HCT116 (cell line): ENCODE results near the gene ABHD4. TPM values are rescaled to one million over a fixed set of nuclear protein-coding genes. Genes with fewer than 3 reads are reported as not detected.

ENCODE experiments used
- ATAC-seq: fragments of 200-7000 bp; cut with Tn5 transposase; 2 replicates; pipeline ENCODE4 v1.9.1; 2020; ENCODE audit warnings: mild to moderate bottlenecking, moderate library complexity
- BruUV-seq: library from RNA; stranded (reverse); fragments of 400-500 nt; replicated peaks from 2 replicates; lab custom pipeline; 2021; lab: Mats Ljungman, UMichigan
- CTCF ChIA-PET: fragments of 300-600 bp; sonication (Branson Sonifier 250); formaldehyde crosslinking; loops from one replicate; lab custom pipeline; 2021; ENCODE audit warnings: antibody characterized with exemption; lab: Charles Lee
- POLR2A ChIA-PET: fragments of 300-600, 350-600 bp; sonication (Branson Sonifier 250); formaldehyde crosslinking; loops from one replicate; lab custom pipeline; 2021; ENCODE audit warnings: antibody characterized with exemption; lab: Charles Lee
- RAD21 ChIA-PET, 2 experiments: fragments of 300-600 bp; sonication (Branson Sonifier 250); formaldehyde crosslinking; loops; one replicate each; lab custom pipeline; 2023; ENCODE audit warnings: low total read pairs in 2 of 2; ENCODE audit not compliant: uncharacterized antibody in 2 of 2, unreplicated experiment in 2 of 2, low non-redundant PET in 1 of 2; lab: Charles Lee
- DNase-seq: peaks from one replicate; pipeline ENCODE4 v3.0.0-alpha.2; 2010; ENCODE audit warnings: low read depth, low spot score
- H2AFZ ChIP-seq: fragments of 200-600 bp; shearing (Covaris generic), sonication (generic); 2 replicates; pipeline ENCODE4 v1.6.1; 2017; ENCODE audit warnings: low read depth, mixed run types, mixed read lengths, antibody characterized with exemption, low read length; ENCODE audit not compliant: poor library complexity, severe bottlenecking
- H3K27ac ChIP-seq: 2 replicates; pipeline ENCODE4 v1.5.1; 2012; ENCODE audit warnings: low read depth, low read length
- H3K27me3 ChIP-seq: fragments of 200-600 bp; sonication (generic); 2 replicates; pipeline ENCODE4 v1.6.1; 2016; ENCODE audit warnings: mixed run types, low read length, mixed read lengths; ENCODE audit not compliant: insufficient read depth
- H3K36me3 ChIP-seq, 2 experiments: fragments of 200-500 bp in 1 of 2; fragments of 200-600 bp in 1 of 2; sonication (Bioruptor generic) in 1 of 2; sonication (generic) in 1 of 2; 2 replicates each; pipeline versions ENCODE4 v1.5.1 to v1.6.1; 2014 to 2016; ENCODE audit warnings: low read length in 2 of 2, inconsistent platforms in 1 of 2, mixed read lengths in 1 of 2, mixed run types in 1 of 2; ENCODE audit not compliant: insufficient read depth in 2 of 2, control insufficient read depth in 1 of 2
- H3K4me1 ChIP-seq, 2 experiments: fragments of 200-600 bp in 1 of 2; sonication (generic) in 1 of 2; 2 replicates each; pipeline versions ENCODE4 v1.5.1 to v1.6.1; 2012 to 2017; ENCODE audit warnings: low read length in 2 of 2, inconsistent platforms in 1 of 2, mild to moderate bottlenecking in 1 of 2, mixed read lengths in 1 of 2, mixed run types in 1 of 2, moderate library complexity in 1 of 2; ENCODE audit not compliant: insufficient read depth in 2 of 2, control insufficient read depth in 1 of 2
- H3K4me2 ChIP-seq: fragments of 200-600 bp; sonication (generic); 2 replicates; pipeline ENCODE4 v1.6.1; 2017; ENCODE audit warnings: mixed run types, low read length, mixed read lengths
- H3K4me3 ChIP-seq, 2 experiments: fragments of 200-600 bp in 1 of 2; sonication (generic) in 1 of 2; replicated peaks in 1 of 2; 2 replicates each; pipeline ENCODE4 v1.5.1; 2011 to 2016; ENCODE audit warnings: low read length in 2 of 2, control low read depth in 1 of 2, low read depth in 1 of 2, mild to moderate bottlenecking in 1 of 2, mixed read lengths in 1 of 2, mixed run types in 1 of 2
- H3K79me2 ChIP-seq: fragments of 200-600 bp; sonication (generic); 2 replicates; pipeline ENCODE4 v1.6.1; 2017; ENCODE audit warnings: mild to moderate bottlenecking, mixed run types, low read length, moderate library complexity, mixed read lengths; ENCODE audit not compliant: insufficient read depth
- H3K9ac ChIP-seq: fragments of 200-600 bp; sonication (generic); 2 replicates; pipeline ENCODE4 v1.6.1; 2016; ENCODE audit warnings: low read length, mixed read lengths
- H3K9me2 ChIP-seq: fragments of 200-600 bp; sonication (generic), shearing (Covaris generic); 2 replicates; pipeline ENCODE4 v1.6.1; 2017; ENCODE audit warnings: mixed run types, mild to moderate bottlenecking, moderate library complexity; ENCODE audit not compliant: insufficient read depth
- H3K9me3 ChIP-seq, 2 experiments: fragments of 200-500 bp in 1 of 2; fragments of 200-600 bp in 1 of 2; sonication (Bioruptor generic) in 1 of 2; sonication (generic) in 1 of 2; 2 replicates each; pipeline ENCODE4 v1.6.1; 2014 to 2017; ENCODE audit warnings: low read length in 2 of 2, mixed read lengths in 2 of 2, inconsistent platforms in 1 of 2, low read depth in 1 of 2, mild to moderate bottlenecking in 1 of 2, mixed run types in 1 of 2, moderate library complexity in 1 of 2; ENCODE audit not compliant: control insufficient read depth in 1 of 2, insufficient read depth in 1 of 2
- H4K20me1 ChIP-seq: fragments of 200-600 bp; sonication (generic), shearing (Covaris generic); 2 replicates; pipeline ENCODE4 v1.6.1; 2017; ENCODE audit warnings: mixed run types, mild to moderate bottlenecking, moderate library complexity; ENCODE audit not compliant: insufficient read depth
- CBX3 ChIP-seq: IDR thresholded peaks from 2 replicates; pipeline ENCODE4 v1.6.1; 2012; ENCODE audit warnings: low read depth
- CEBPB ChIP-seq: IDR thresholded peaks from 2 replicates; pipeline ENCODE4 v1.6.1; 2012; ENCODE audit warnings: low read depth
- CTCF ChIP-seq, 3 experiments: fragments of 200-600 bp in 1 of 3; sonication (generic) in 1 of 3; IDR thresholded peaks in 2 of 3; conservative IDR thresholded peaks in 1 of 3; 2 replicates each; pipeline ENCODE4 v1.5.1; 2012 to 2017; ENCODE audit warnings: low read depth in 2 of 3, low read length in 2 of 3, antibody characterized with exemption in 1 of 3, borderline replicate concordance in 1 of 3, control low read depth in 1 of 3, mild to moderate bottlenecking in 1 of 3, mixed read lengths in 1 of 3, mixed run types in 1 of 3, moderate library complexity in 1 of 3; ENCODE audit not compliant: insufficient read depth in 1 of 3
- ELF1 ChIP-seq: IDR thresholded peaks from 2 replicates; pipeline ENCODE4 v1.6.1; 2012; ENCODE audit warnings: low read depth, borderline replicate concordance
- EZH2 ChIP-seq: fragments of 200-600 bp; sonication (generic); IDR thresholded peaks from 2 replicates; pipeline ENCODE4 v1.6.1; 2017; ENCODE audit warnings: antibody characterized with exemption, mixed run types
- FOSL1 ChIP-seq: IDR thresholded peaks from 2 replicates; pipeline ENCODE4 v1.6.1; 2012; ENCODE audit warnings: low read depth
- POLR2A ChIP-seq: IDR thresholded peaks from 2 replicates; pipeline ENCODE4 v1.7.0; 2011; ENCODE audit warnings: borderline replicate concordance; ENCODE audit not compliant: insufficient read depth, insufficient read length; ENCODE audit errors: extremely low read depth
- POLR2AphosphoS5 ChIP-seq: IDR thresholded peaks from 2 replicates; pipeline ENCODE4 v1.6.1; 2011; ENCODE audit warnings: mild to moderate bottlenecking, low read depth, low read length, moderate library complexity
- REST ChIP-seq: IDR thresholded peaks from 2 replicates; pipeline ENCODE4 v1.6.1; 2012; ENCODE audit warnings: low read depth
- SP1 ChIP-seq: IDR thresholded peaks from 2 replicates; pipeline ENCODE4 v1.6.1; 2012; ENCODE audit warnings: low read depth
- TCF7L2 ChIP-seq: IDR thresholded peaks from 2 replicates; pipeline ENCODE4 v1.7.0; 2011; ENCODE audit warnings: borderline replicate concordance, inconsistent platforms; ENCODE audit not compliant: insufficient read depth, insufficient read length; ENCODE audit errors: extremely low read depth
- ZBTB33 ChIP-seq: IDR thresholded peaks from 2 replicates; pipeline ENCODE4 v1.6.1; 2011; ENCODE audit warnings: mild to moderate bottlenecking, low read length, moderate library complexity; ENCODE audit not compliant: insufficient replicate concordance; ENCODE audit errors: extremely low read depth
- intact Hi-C: fragments of 100-400 bp; cut with micrococcal nuclease; formaldehyde crosslinking; loops from 2 replicates; pipeline ENCODE4 v1.10.0; 2022
- total RNA-seq: library from RNA; stranded (reverse); gene quantifications from one replicate; pipeline ENCODE4 v1.2.1, GENCODE V29; 2021; ENCODE audit not compliant: unreplicated experiment

The ABHD4 gene
- total RNA-seq, 1 experiment from 2014 or later, result 9.4 TPM

DNA sequence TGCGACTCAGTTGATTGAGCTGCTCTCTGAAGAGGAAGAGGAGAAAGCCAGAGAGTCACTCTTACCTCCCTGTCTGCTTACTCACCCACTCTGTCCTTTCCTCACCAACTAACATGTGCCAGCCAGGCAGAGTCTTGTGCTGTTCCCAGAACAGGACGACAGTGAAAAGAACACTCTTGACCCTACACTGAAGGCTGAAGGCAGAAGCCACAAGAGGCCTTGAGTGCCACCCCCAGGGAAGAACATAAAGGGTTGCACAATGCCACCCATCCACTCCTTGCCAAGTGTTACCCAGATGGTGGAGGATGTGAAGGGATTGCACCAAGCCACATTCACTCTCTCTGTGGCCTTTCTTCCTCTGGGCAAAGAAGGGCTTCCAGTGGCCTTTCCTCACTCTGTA is 12.8 kb downstream of the ABHD4 start (continued):
- TF ChIP-seq ZBTB33 (no peak), POLR2AphosphoS5 (no peak), CTCF (IDR thresholded peaks at IDR 0.05 in 2 of 3, conservative IDR thresholded peaks at IDR 0.05 in 1 of 3; ENCODE audit: borderline replicate concordance in 1 of 3, insufficient read depth in 1 of 3, low read depth in 2 of 3, low read length in 2 of 3) (no peak), SP1 (no peak), CBX3 (no peak), EZH2 (no peak), CEBPB (no peak), TCF7L2 (no peak)

DNA sequence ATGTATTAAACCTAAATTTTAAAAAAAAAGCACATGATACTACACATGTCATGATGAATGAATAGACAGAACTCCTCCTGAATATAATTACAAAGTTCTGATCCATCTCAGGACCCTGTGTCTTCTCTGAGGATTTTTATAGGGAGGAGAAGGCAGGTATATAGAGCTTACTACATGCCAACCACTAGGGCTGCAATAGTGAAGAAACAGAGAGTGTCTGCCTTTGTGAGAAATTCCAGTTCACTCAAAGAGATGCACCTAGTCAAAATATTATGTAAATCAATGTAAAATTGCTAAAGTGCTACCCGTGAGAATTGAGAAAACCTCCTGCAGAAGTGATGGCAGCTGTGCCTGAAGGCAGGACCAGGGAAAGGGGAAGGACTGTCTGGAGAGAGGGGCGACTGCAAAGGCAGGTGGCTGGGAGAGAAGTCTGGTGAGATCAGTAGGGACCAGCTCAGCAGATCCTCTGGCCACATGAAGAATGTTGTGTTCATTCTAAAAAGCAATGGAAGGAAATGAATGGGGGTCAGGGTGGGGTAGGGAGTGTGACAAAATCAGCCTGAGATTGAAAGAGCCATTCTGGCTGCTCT is 15.1 kb downstream of the ABHD4 start:
- no peaks in the 10 kb centered on the region for H3K27me3 ChIP-seq
- no peak overlapping the region for H3K27ac ChIP-seq
- H4K20me1 ChIP-seq, result no peaks in the 10 kb centered on the region
- H3K4me3 ChIP-seq, result no peak overlapping the region
- ATAC-seq, result no peak
- ChIA-PET CTCF (interaction anchor here (0.6 to 1.0 kb wide), 3 partner anchors 24 to 104 kb away, joined by 3 to 4 read pairs (median 4); no protein-coding TSS in a partner anchor), RAD21 (no interaction called here), POLR2A (no interaction called here)
- peak in 2 of 3 experiments; percentile 34 to 37; a peak in 4 of 6 replicates for TF ChIP-seq CTCF (IDR thresholded peaks at IDR 0.05 in 2 of 3, conservative IDR thresholded peaks at IDR 0.05 in 1 of 3; ENCODE audit: borderline replicate concordance in 1 of 3, insufficient read depth in 1 of 3, low read depth in 2 of 3, low read length in 2 of 3)
- TF ChIP-seq FOSL1, result no peak
- no peak for TF ChIP-seq ELF1
- TF ChIP-seq POLR2A, result no peak
- TF ChIP-seq REST, result no peak
- intact Hi-C loops, result no loop called here
- no peaks in the 10 kb centered on the region for H3K79me2 ChIP-seq
- no peak for DNase-seq
- no peaks in the 10 kb centered on the region for H3K36me3 ChIP-seq
- no TSS peak for BruUV-seq
- no peak overlapping the region for H2AFZ ChIP-seq
- no peaks in the 10 kb centered on the region for H3K9me3 ChIP-seq
- H3K4me1 ChIP-seq, result peaks cover 17 to 23% of the 10 kb centered on the region in 2 experiments
- no peaks in the 10 kb centered on the region for H3K9me2 ChIP-seq
- peak overlapping the region; percentile 73 for H3K4me2 ChIP-seq
- peak overlapping the region; percentile 58 for H3K9ac ChIP-seq
